Body of pancreas (tissue), 4 donors: ENCODE data around the gene ACOX3. TPM values are rescaled to one million over a fixed set of nuclear protein-coding genes. Genes with fewer than 3 reads are reported as not detected.
"Not testable (repeated sequence)": the region's sequence is repeated elsewhere in the genome, so short reads cannot be mapped to it uniquely, and the experiment has no call there.

Source experiments
- ATAC-seq: fragments of 150-250 bp; one replicate; pipeline ENCODE4 v1.9.1; 2016
- DNase-seq, 4 donors: peaks; one replicate each; pipeline ENCODE4 v3.0.0-alpha.2; 2019
- H3K27ac ChIP-seq, 4 donors: fragments of 200-600 bp; sonication (generic); 1 replicate in 3 of 4; 2 replicates in 1 of 4; pipeline versions ENCODE4 v1.5.1 to v1.6.1; 2016 to 2019; ENCODE audit warnings: mild to moderate bottlenecking in 1 of 4, mixed read lengths in 1 of 4, moderate library complexity in 1 of 4
- H3K27me3 ChIP-seq, 2 donors: fragments of 200-600 bp; sonication (generic); one replicate each; pipeline ENCODE4 v1.6.0; 2016; ENCODE audit warnings: mild to moderate bottlenecking in 1 of 2
- H3K36me3 ChIP-seq, 2 donors: fragments of 200-600 bp; sonication (generic); replicated peaks in 1 of 2; 2 replicates each; pipeline ENCODE4 v1.5.1; 2016; ENCODE audit warnings: low read depth in 2 of 2; ENCODE audit not compliant: insufficient read depth in 1 of 2
- H3K4me1 ChIP-seq: fragments of 200-600 bp; sonication (generic); one replicate; pipeline ENCODE4 v1.6.0; 2016
- H3K4me3 ChIP-seq, 2 donors: fragments of 200-600 bp; sonication (generic); 1 replicate in 1 of 2; 2 replicates in 1 of 2; pipeline ENCODE4 v1.5.1; 2016 to 2019
- H3K9me3 ChIP-seq, 3 donors: fragments of 200-600 bp; sonication (generic); 1 replicate in 2 of 3; 2 replicates in 1 of 3; pipeline ENCODE4 v1.5.1; 2016
- POLR2A ChIP-seq, 3 donors: fragments of 450-650 bp; IDR thresholded peaks; one replicate each; pipeline ENCODE4 v1.6.1; 2016; ENCODE audit warnings: antibody characterized with exemption in 3 of 3, mild to moderate bottlenecking in 2 of 3
- WGBS, 2 donors: methylation state at CpG; one replicate each; pipeline ENCODE4 v1.1.5; 2017; 5-methylcytosine and 5-hydroxymethylcytosine counted together
- intact Hi-C: fragments of 100-400 bp; cut with DNase I; formaldehyde crosslinking; loops from one replicate; pipeline ENCODE4 v1.15.1; 2023
- total RNA-seq, 2 donors: library from RNA; depleted of rRNA; stranded (reverse); fragments of >200 nt; gene quantifications; one replicate each; pipeline ENCODE4 v1.1.0, GENCODE V29; 2016
- TF ChIP-seq, protein P1 (sequence below), 7 experiments: fragments of 450-650 bp in 4 of 7; fragments of 200-600 bp in 3 of 7; sonication (generic) in 3 of 7; IDR thresholded peaks; one replicate each; pipeline ENCODE4 v1.5.1; 2016 to 2019; ENCODE audit warnings: antibody characterized with exemption in 7 of 7

The ACOX3 gene
- total RNA-seq, 2 donors from 2014 or later: 18.4 to 23.4 TPM

GRCh38 chr4:8350352-8350751 lies 90.2 kb downstream of the ACOX3 start:
- no peaks in the 10 kb centered on the region for H3K9me3 ChIP-seq
- H3K36me3 ChIP-seq: no peaks in the 10 kb centered on the region
- no peaks in the 10 kb centered on the region for H3K27me3 ChIP-seq
- DNase-seq (no peak), ATAC-seq (no peak)
- H3K27ac ChIP-seq: no peak overlapping the region
- no peaks in the 10 kb centered on the region for H3K4me1 ChIP-seq
- 78 to 85% methylated on average over 8 to 13 of the region's 13 CpGs for WGBS, 2 donors
- H3K4me3 ChIP-seq: no peak overlapping the region
- intact Hi-C loops: no loop called here
- TF ChIP-seq POLR2A (IDR thresholded peaks at IDR 0.05): no peak
- TF ChIP-seq, protein P1, sequence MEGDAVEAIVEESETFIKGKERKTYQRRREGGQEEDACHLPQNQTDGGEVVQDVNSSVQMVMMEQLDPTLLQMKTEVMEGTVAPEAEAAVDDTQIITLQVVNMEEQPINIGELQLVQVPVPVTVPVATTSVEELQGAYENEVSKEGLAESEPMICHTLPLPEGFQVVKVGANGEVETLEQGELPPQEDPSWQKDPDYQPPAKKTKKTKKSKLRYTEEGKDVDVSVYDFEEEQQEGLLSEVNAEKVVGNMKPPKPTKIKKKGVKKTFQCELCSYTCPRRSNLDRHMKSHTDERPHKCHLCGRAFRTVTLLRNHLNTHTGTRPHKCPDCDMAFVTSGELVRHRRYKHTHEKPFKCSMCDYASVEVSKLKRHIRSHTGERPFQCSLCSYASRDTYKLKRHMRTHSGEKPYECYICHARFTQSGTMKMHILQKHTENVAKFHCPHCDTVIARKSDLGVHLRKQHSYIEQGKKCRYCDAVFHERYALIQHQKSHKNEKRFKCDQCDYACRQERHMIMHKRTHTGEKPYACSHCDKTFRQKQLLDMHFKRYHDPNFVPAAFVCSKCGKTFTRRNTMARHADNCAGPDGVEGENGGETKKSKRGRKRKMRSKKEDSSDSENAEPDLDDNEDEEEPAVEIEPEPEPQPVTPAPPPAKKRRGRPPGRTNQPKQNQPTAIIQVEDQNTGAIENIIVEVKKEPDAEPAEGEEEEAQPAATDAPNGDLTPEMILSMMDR (IDR thresholded peaks at IDR 0.05): no peak

DNA sequence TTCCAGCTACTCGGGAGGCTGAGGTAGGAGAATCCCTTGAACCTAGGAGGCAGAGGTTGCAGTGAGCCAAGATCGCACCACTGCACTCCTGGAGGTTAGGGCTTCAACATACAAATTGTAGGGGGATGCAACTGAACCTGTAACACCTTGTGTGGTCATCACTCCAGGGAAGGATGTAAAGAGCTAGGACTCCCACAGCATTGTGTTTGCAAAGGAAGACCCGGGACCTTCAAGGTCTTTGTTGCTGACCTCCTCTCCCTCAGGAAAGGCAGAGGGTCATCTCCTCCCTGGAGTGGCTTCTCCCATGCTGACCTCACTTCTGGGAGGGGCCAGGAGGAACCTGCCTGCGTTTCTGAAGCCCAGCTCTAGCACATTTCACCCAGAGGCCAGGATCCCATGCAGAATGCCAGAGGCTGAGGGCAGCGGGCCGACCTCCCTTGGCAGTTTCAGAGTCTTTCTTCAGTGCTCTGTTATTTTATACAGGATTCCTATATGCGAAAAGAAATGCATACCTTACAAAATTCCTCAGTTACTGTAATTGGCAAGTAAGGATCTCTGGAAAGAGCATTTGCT lies 90.8 kb downstream of the ACOX3 start:
- no peak for TF ChIP-seq POLR2A (IDR thresholded peaks at IDR 0.05)
- TF ChIP-seq, protein P1 (IDR thresholded peaks at IDR 0.05): no peak
- Histone ChIP-seq H3K27me3 (no peaks in the 10 kb centered on the region), H3K4me3 (no peak overlapping the region), H3K36me3 (no peaks in the 10 kb centered on the region), H3K9me3 (no peaks in the 10 kb centered on the region), H3K27ac (no peak overlapping the region), H3K4me1 (no peaks in the 10 kb centered on the region)
- 69 to 70% methylated on average over 7 of the region's 7 CpGs for WGBS, 2 donors
- ATAC-seq (no peak), DNase-seq (no peak)
- intact Hi-C loops: no loop called here

GRCh38 chr4:8349236-8349635 lies 91.3 kb downstream of the ACOX3 start:
- H3K9me3 ChIP-seq, H3K4me3 ChIP-seq, ATAC-seq, intact Hi-C loops, DNase-seq, H3K27me3 ChIP-seq, H3K4me1 ChIP-seq, H3K36me3 ChIP-seq, H3K27ac ChIP-seq: not testable (repeated sequence)
- WGBS, 2 donors: 70 to 84% methylated on average over 11 of the region's 11 CpGs

DNA sequence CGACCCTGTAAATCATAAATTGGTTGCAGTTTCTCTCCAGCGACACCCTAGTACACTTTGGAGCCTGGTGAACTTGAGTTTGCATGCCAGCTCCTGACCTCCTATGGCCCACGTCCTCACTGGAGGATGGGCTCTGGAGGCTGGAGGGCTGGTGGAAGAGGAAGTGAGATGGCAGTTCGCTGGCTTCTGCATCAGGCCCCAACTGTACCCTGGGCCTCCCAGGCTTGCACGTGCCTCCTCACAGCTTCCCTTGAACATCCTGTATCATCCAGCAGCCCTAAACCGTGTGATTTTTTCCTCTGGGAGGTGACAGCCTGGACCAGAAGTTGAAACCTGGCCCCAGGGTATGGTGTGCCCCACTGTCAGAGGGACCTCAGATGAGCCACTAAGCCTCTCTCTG lies 92.5 kb downstream of the ACOX3 start:
- whole genome bisulfite sequencing, 2 donors: 50% methylated on average over 2 to 6 of the region's 6 CpGs

DNA sequence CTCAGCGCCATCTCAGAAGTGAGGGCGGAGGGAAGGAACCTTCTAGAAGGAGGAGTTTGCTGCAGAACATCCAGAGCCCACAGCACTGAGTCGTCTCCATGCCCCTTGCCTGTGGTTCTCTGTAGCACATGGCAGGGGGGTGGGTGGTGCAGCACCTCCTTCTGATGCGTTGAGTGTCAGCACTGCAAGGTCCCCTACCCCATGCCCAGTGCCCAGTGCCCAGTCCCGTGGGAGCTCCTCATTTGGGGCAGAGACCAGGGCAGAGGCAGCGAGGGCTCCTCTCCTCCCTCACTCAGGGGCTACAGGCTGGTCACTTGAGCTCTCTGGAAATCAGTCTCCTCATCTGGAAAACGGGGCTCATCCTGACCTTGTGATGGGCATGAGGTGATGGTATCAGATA lies 92.9 kb downstream of the ACOX3 start:
- Histone ChIP-seq H3K27me3 (no peaks in the 10 kb centered on the region), H3K36me3 (no peaks in the 10 kb centered on the region), H3K4me3 (no peak overlapping the region), H3K27ac (no peak overlapping the region), H3K9me3 (no peaks in the 10 kb centered on the region), H3K4me1 (no peaks in the 10 kb centered on the region)
- 64 to 73% methylated on average over 3 to 7 of the region's 7 CpGs for WGBS, 2 donors
- TF ChIP-seq, protein P1 (IDR thresholded peaks at IDR 0.05): no peak
- no peak for TF ChIP-seq POLR2A (IDR thresholded peaks at IDR 0.05)
- intact Hi-C loops: no loop called here
- DNase-seq (no peak), ATAC-seq (no peak)

More for the DNA sequence above, 92.5 kb downstream of the ACOX3 start:
- ATAC-seq: no peak
- H3K27me3 ChIP-seq: no peaks in the 10 kb centered on the region
- H3K36me3 ChIP-seq: no peaks in the 10 kb centered on the region
- H3K9me3 ChIP-seq: no peaks in the 10 kb centered on the region
- no peak overlapping the region for H3K27ac ChIP-seq
- DNase-seq: no peak
- H3K4me3 ChIP-seq: no peak overlapping the region
- H3K4me1 ChIP-seq: no peaks in the 10 kb centered on the region
- intact Hi-C loops: no loop called here
- TF ChIP-seq, protein P1 (IDR thresholded peaks at IDR 0.05): no peak
- no peak for TF ChIP-seq POLR2A (IDR thresholded peaks at IDR 0.05)
